ENCODE measurements around the gene TXNDC8.

TXNDC8 gene

DNA sequence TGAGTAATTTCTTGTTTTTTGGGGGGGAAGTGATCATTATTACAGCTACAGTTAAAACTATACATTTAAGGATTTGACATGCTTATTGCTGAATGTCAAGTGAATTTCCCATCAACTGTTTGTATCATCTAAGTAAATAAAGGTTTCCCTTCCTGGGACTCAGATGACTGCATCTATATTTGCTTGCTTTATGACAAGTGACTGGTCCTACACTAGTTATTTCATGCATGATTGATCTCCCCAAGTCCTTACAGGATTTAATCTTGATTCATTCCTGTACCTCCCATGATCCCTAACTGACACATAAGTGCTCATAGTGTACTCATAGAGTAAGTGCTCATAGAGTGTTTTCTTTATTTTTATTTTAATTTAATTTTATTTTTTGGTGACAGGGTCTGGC, 2.8 kb downstream of the TXNDC8 start:
- no peak for ATAC-seq
- TF ChIP-seq, protein P1, sequence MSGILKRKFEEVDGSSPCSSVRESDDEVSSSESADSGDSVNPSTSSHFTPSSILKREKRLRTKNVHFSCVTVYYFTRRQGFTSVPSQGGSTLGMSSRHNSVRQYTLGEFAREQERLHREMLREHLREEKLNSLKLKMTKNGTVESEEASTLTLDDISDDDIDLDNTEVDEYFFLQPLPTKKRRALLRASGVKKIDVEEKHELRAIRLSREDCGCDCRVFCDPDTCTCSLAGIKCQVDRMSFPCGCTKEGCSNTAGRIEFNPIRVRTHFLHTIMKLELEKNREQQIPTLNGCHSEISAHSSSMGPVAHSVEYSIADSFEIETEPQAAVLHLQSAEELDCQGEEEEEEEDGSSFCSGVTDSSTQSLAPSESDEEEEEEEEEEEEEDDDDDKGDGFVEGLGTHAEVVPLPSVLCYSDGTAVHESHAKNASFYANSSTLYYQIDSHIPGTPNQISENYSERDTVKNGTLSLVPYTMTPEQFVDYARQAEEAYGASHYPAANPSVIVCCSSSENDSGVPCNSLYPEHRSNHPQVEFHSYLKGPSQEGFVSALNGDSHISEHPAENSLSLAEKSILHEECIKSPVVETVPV (CRISPR knock-in tag; IDR thresholded peaks at IDR 0.05) = no peak
- TF ChIP-seq ZNF8 (CRISPR knock-in tag; IDR thresholded peaks at IDR 0.05) (no peak), ZC3H10 (CRISPR knock-in tag; IDR thresholded peaks at IDR 0.05) (no peak), ZNF70 (CRISPR knock-in tag; IDR thresholded peaks at IDR 0.05) (no peak), ESRRG (CRISPR knock-in tag; IDR thresholded peaks at IDR 0.05) (no peak)

DNA sequence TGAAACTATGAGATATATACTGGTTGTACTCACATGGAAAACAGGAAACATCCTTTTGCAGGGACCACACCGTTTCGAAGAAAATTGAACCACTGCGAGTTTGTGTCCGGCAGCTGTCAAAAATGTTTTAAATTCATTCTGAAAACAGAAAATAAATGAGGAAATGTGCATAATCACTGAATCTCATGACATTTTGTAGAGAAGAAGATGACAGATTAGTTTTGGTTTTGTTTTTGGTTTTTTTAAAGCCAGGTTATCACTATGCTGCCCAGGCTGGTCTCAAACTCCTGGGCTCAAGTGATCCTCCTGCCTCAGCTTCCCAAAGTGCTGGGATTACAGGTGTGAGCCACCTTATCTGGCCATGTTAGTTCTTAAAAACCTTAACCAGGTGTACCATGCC, 3.5 kb downstream of the TXNDC8 start:
- no peak for ATAC-seq
- TF ChIP-seq ISL1 (CRISPR knock-in tag; IDR thresholded peaks at IDR 0.05) (no peak), ARNTL (CRISPR knock-in tag; IDR thresholded peaks at IDR 0.05; ENCODE audit: borderline replicate concordance, low read depth) (no peak), ZFP30 (CRISPR knock-in tag; IDR thresholded peaks at IDR 0.05) (no peak), CSDC2 (CRISPR knock-in tag; IDR thresholded peaks at IDR 0.05) (no peak), ZNF8 (CRISPR knock-in tag; IDR thresholded peaks at IDR 0.05) (no peak), BACH2 (CRISPR knock-in tag; IDR thresholded peaks at IDR 0.05; ENCODE audit: borderline replicate concordance) (no peak), ESRRG (CRISPR knock-in tag; IDR thresholded peaks at IDR 0.05) (no peak), ZC3H10 (CRISPR knock-in tag; IDR thresholded peaks at IDR 0.05) (no peak), ZFP3 (CRISPR knock-in tag; IDR thresholded peaks at IDR 0.05) (no peak), ZNF565 (CRISPR knock-in tag; conservative IDR thresholded peaks at IDR 0.05; ENCODE audit: low read depth) (no peak), GLIS3 (CRISPR knock-in tag; IDR thresholded peaks at IDR 0.05) (no peak)
- TF ChIP-seq, protein P2, sequence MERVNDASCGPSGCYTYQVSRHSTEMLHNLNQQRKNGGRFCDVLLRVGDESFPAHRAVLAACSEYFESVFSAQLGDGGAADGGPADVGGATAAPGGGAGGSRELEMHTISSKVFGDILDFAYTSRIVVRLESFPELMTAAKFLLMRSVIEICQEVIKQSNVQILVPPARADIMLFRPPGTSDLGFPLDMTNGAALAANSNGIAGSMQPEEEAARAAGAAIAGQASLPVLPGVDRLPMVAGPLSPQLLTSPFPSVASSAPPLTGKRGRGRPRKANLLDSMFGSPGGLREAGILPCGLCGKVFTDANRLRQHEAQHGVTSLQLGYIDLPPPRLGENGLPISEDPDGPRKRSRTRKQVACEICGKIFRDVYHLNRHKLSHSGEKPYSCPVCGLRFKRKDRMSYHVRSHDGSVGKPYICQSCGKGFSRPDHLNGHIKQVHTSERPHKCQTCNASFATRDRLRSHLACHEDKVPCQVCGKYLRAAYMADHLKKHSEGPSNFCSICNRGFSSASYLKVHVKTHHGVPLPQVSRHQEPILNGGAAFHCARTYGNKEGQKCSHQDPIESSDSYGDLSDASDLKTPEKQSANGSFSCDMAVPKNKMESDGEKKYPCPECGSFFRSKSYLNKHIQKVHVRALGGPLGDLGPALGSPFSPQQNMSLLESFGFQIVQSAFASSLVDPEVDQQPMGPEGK (CRISPR knock-in tag; IDR thresholded peaks at IDR 0.05; ENCODE audit: borderline replicate concordance) = no peak
- TF ChIP-seq, protein P1 (CRISPR knock-in tag; IDR thresholded peaks at IDR 0.05) = no peak
- TF ChIP-seq, protein P3, sequence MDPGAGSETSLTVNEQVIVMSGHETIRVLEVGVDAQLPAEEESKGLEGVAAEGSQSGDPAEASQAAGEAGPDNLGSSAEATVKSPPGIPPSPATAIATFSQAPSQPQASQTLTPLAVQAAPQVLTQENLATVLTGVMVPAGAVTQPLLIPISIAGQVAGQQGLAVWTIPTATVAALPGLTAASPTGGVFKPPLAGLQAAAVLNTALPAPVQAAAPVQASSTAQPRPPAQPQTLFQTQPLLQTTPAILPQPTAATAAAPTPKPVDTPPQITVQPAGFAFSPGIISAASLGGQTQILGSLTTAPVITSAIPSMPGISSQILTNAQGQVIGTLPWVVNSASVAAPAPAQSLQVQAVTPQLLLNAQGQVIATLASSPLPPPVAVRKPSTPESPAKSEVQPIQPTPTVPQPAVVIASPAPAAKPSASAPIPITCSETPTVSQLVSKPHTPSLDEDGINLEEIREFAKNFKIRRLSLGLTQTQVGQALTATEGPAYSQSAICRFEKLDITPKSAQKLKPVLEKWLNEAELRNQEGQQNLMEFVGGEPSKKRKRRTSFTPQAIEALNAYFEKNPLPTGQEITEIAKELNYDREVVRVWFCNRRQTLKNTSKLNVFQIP (CRISPR knock-in tag; IDR thresholded peaks at IDR 0.05; ENCODE audit: borderline replicate concordance, low read depth) = no peak

- TF ChIP-seq ZNF70 (CRISPR knock-in tag; IDR thresholded peaks at IDR 0.05) (no peak), TOX (CRISPR knock-in tag; IDR thresholded peaks at IDR 0.05; ENCODE audit: borderline replicate concordance) (no peak), ZNF565 (CRISPR knock-in tag; conservative IDR thresholded peaks at IDR 0.05; ENCODE audit: low read depth) (no peak)
- TF ChIP-seq, protein P4, sequence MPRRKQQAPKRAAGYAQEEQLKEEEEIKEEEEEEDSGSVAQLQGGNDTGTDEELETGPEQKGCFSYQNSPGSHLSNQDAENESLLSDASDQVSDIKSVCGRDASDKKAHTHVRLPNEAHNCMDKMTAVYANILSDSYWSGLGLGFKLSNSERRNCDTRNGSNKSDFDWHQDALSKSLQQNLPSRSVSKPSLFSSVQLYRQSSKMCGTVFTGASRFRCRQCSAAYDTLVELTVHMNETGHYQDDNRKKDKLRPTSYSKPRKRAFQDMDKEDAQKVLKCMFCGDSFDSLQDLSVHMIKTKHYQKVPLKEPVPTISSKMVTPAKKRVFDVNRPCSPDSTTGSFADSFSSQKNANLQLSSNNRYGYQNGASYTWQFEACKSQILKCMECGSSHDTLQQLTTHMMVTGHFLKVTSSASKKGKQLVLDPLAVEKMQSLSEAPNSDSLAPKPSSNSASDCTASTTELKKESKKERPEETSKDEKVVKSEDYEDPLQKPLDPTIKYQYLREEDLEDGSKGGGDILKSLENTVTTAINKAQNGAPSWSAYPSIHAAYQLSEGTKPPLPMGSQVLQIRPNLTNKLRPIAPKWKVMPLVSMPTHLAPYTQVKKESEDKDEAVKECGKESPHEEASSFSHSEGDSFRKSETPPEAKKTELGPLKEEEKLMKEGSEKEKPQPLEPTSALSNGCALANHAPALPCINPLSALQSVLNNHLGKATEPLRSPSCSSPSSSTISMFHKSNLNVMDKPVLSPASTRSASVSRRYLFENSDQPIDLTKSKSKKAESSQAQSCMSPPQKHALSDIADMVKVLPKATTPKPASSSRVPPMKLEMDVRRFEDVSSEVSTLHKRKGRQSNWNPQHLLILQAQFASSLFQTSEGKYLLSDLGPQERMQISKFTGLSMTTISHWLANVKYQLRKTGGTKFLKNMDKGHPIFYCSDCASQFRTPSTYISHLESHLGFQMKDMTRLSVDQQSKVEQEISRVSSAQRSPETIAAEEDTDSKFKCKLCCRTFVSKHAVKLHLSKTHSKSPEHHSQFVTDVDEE (CRISPR knock-in tag; IDR thresholded peaks at IDR 0.05) = no peak
- ATAC-seq = no peak
Measured at GRCh38 chr9:110332766-110333165, 4.9 kb downstream of the TXNDC8 start.

DNA sequence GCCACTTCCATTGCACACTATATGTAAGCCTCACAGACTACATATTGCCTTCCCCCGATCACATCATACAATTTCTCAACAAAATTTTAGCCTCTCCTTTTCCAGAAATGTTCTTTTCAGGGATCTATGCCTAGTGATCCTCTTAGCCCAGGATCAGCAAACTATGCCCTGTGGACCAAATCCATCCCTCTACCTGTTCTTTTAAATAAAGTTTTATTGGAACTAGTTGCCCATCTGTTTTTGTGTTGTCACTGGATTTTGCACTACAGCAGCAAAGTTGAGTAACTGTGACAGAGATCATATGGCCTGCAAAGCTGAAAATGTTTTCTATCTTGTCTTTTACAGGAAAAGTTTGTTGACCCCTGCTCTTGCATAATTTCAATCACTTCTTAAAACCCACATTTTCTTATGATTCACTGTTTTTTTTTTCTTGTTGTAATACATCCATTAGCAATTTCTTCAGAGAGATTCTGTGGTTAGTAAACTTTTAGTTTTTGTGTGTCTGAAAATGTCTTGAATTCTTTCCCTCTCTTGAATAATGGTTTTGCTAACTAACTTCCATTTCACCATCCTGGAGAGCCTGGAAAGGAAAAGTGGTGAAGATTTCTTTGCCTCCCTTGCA, 7.1 kb downstream of the TXNDC8 start:
- no peak for ATAC-seq
- TF ChIP-seq ISL1 (CRISPR knock-in tag; IDR thresholded peaks at IDR 0.05) = no peak
- TF ChIP-seq CREB5 (CRISPR knock-in tag; IDR thresholded peaks at IDR 0.05; ENCODE audit: low read depth) = no peak
- no peak for TF ChIP-seq OSR1 (CRISPR knock-in tag; IDR thresholded peaks at IDR 0.05)
